Activated B cell treated with CpG ODN at 0.5 μM for 24 hours (primary cell): ENCODE data around the gene TTC33. TPM values are rescaled to one million over a fixed set of nuclear protein-coding genes. Genes with fewer than 3 reads are reported as not detected.

Experiments
- ATAC-seq: fragments of 200-7000 bp; cut with Tn5 transposase; one replicate; pipeline ENCODE4 v1.10.0; 2021; ENCODE audit warnings: low read depth, mild to moderate bottlenecking, moderate library complexity
- CTCF ChIA-PET: fragments of 350-600 bp; sonication (Branson Sonifier 250); formaldehyde crosslinking; loops from one replicate; lab custom pipeline; 2021; ENCODE audit warnings: antibody characterized with exemption; lab: Charles Lee
- POLR2A ChIA-PET: fragments of 350-600 bp; sonication (Branson Sonifier 250); formaldehyde crosslinking; loops from one replicate; lab custom pipeline; 2021; ENCODE audit warnings: antibody characterized with exemption; lab: Charles Lee
- DNase-seq: peaks from one replicate; pipeline ENCODE4 v3.0.0; 2022
- H3K27ac Mint-ChIP-seq: one replicate; pipeline ENCODE4 v1.8.0; 2020; ENCODE audit warnings: mixed read lengths
- H3K27me3 Mint-ChIP-seq: one replicate; pipeline ENCODE4 v1.8.0; 2021; ENCODE audit warnings: mixed read lengths
- H3K36me3 Mint-ChIP-seq: one replicate; pipeline ENCODE4 v1.8.0; 2021; ENCODE audit warnings: low read depth, mixed read lengths
- H3K4me1 Mint-ChIP-seq: one replicate; pipeline ENCODE4 v1.8.0; 2021; ENCODE audit warnings: mixed read lengths
- H3K4me3 Mint-ChIP-seq: one replicate; pipeline ENCODE4 v1.8.0; 2020; ENCODE audit warnings: mild to moderate bottlenecking, mixed read lengths
- H3K9me3 Mint-ChIP-seq: one replicate; pipeline ENCODE4 v1.8.0; 2020; ENCODE audit warnings: mixed read lengths
- CTCF ChIP-seq: fragments of 200-600 bp; IDR thresholded peaks from one replicate; pipeline ENCODE4 v1.8.0; 2022; ENCODE audit warnings: antibody characterized with exemption, mild to moderate bottlenecking
- intact Hi-C: fragments of 100-400 bp; cut with micrococcal nuclease; formaldehyde crosslinking; loops from one replicate; pipeline ENCODE4 v1.15.1; 2024
- total RNA-seq: library from RNA; stranded (reverse); gene quantifications from 2 replicates; pipeline ENCODE4 v1.2.3, GENCODE V29; 2022

TTC33 gene
- total RNA-seq, 1 donor from 2014 or later: 9.2 TPM

GRCh38 chr5:40606077-40606765 is 149.5 kb downstream of the TTC33 start:
- no peaks in the 10 kb centered on the region for H3K27me3 Mint-ChIP-seq
- CTCF ChIA-PET: no interaction called here
- no peak for DNase-seq
- no peaks in the 10 kb centered on the region for H3K36me3 Mint-ChIP-seq
- no peaks in the 10 kb centered on the region for H3K9me3 Mint-ChIP-seq
- intact Hi-C loops: no loop called here
- peaks cover 48% of the 10 kb centered on the region for H3K4me1 Mint-ChIP-seq
- peak overlapping the region; percentile 32 for H3K27ac Mint-ChIP-seq
- peak; percentile 21 for ATAC-seq
- TF ChIP-seq CTCF: no peak
- POLR2A ChIA-PET: interaction anchor here (0.6 kb wide), 1 partner anchor 111 kb away, joined by 4 read pairs; no protein-coding TSS in a partner anchor
- peak overlapping the region; percentile 63 for H3K4me3 Mint-ChIP-seq

GRCh38 chr5:40605295-40605958 is 150.3 kb downstream of the TTC33 start:
- Mint-ChIP-seq H3K27me3 (no peaks in the 10 kb centered on the region), H3K36me3 (no peaks in the 10 kb centered on the region), H3K4me3 (peak overlapping the region; percentile 63), H3K4me1 (peaks cover 56% of the 10 kb centered on the region), H3K27ac (peak overlapping the region; percentile 50), H3K9me3 (no peaks in the 10 kb centered on the region)
- CTCF ChIA-PET: no interaction called here
- POLR2A ChIA-PET: no interaction called here
- intact Hi-C loops: no loop called here
- no peak for DNase-seq
- ATAC-seq: no peak
- no peak for TF ChIP-seq CTCF

GRCh38 chr5:40603378-40603777 is 152.4 kb downstream of the TTC33 start:
- ATAC-seq (no peak), DNase-seq (no peak)
- H3K4me3 Mint-ChIP-seq: no peak overlapping the region
- ChIA-PET POLR2A (no interaction called here), CTCF (no interaction called here)
- no peaks in the 10 kb centered on the region for H3K27me3 Mint-ChIP-seq
- no peak for TF ChIP-seq CTCF
- no peak overlapping the region for H3K27ac Mint-ChIP-seq
- no peaks in the 10 kb centered on the region for H3K9me3 Mint-ChIP-seq
- peaks cover 56% of the 10 kb centered on the region for H3K4me1 Mint-ChIP-seq
- H3K36me3 Mint-ChIP-seq: no peaks in the 10 kb centered on the region
- intact Hi-C loops: no loop called here

GRCh38 chr5:40601198-40601868 is 154.4 kb downstream of the TTC33 start:
- Mint-ChIP-seq H3K9me3 (no peaks in the 10 kb centered on the region), H3K27me3 (no peaks in the 10 kb centered on the region), H3K4me1 (peaks cover 47% of the 10 kb centered on the region), H3K4me3 (no peak overlapping the region), H3K27ac (peak overlapping the region; percentile 13), H3K36me3 (no peaks in the 10 kb centered on the region)
- CTCF ChIA-PET: no interaction called here
- DNase-seq: no peak
- POLR2A ChIA-PET: no interaction called here
- intact Hi-C loops: no loop called here
- ATAC-seq: no peak
- TF ChIP-seq CTCF: no peak

- Mint-ChIP-seq H3K36me3 (no peaks in the 10 kb centered on the region), H3K9me3 (no peaks in the 10 kb centered on the region), H3K4me1 (peaks cover 37% of the 10 kb centered on the region), H3K4me3 (no peak overlapping the region), H3K27ac (no peak overlapping the region), H3K27me3 (no peaks in the 10 kb centered on the region)
- TF ChIP-seq CTCF: no peak
- ChIA-PET CTCF (no interaction called here), POLR2A (no interaction called here)
- intact Hi-C loops: no loop called here
- ATAC-seq (no peak), DNase-seq (no peak)
Observed at GRCh38 chr5:40600383-40600782, 155.4 kb downstream of the TTC33 start.
